Inflammatory macrophage treated with lipopolysaccharide for 4 hours (primary cell): ENCODE results near the gene NXPH4.

Source experiments
- DNase-seq: peaks from one replicate; pipeline ENCODE4 v3.0.0-alpha.2; 2020

NXPH4 gene

DNA sequence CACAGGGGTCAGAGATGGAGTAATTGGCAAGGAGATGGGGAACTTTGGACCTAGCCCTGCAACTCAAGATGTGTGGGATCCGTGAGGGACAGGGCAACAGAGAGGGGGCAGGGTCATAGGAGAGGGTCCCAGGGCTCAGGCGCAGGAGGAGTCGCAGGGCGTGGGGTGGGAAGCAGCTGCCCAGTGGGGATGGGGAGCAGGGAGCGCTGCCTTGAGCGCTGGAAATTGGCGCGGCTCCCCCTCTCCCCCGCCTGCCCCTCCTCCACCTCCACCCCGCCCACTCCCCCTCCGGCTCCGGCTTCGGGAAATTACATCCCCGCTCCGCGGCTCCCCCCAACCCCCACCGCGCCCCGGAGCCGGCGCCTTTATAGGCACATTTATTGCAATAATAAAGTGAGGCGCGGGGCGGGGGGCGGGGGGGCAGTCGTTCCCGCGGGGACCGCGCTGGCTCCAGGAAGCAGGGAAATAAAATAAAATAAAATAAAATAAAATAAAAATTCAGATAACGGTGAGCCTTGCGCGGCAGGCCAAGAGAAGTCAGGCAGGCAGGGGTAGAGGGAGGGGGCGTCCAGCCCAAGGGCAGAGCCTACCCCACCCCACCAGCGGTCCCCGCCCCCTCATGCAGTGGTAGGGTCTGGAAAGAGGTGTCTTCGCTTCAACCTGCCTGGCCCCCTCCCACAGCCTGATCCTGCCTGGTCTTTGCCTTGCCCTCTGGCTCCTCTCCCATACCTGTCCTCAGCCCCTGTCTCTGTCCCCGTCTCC is 3.6 kb downstream of the NXPH4 start:
- DNase-seq, result no peak

DNA sequence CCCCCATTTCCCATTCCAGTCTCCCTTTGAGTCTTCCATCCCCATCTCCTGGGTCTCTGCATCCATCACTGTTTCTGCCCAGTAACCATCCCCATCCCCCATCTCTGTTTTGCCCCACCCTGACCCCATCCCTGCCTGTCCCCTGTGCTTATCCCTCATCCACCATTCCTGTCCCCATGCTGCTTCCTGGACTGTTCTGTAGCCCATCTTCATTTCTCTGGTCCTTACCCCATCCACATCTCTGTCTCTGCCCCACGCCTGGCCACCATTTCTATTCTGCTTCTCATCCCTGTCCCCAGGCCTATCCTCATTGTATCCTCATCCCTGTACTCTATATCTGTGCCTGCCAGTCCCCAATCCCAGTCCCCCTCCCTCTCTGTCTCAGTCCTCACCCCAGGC is 4.2 kb downstream of the NXPH4 start:
- no peak for DNase-seq

DNA sequence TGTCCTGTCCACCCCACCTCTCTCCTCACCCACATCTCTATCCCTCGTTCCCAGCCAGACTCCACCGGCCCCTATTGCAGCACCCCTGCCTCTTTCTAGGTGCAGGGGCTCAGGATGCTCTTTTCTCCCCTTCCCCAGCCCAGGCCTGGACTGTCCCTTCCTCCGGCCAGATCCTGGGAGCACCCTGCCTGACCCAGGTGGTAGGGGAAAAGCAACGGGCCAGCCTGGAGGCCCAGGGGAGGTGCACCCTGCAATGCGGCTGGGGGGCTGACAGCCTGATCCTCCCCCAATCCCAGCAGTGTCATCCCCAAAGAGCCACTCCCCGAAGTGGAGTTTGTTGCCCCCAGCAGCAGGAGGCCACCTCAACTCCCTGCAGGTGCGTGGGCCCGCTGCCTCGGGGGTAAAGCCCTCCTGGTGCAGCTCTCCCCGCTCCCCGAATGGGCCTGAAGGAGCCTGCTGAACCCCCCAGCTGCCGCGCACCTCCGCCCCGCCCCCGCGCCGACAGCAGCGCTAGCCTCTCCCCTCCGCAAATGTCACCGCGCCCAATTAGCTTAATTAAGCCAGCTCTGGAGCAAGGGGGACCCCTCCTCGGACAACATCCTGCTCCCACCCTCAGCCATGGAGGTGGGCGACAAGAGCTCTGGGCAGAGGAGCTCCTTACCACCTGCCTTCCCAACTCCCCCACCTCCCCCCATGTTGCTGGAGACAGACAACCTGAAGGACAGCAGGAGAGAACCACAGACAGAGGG is 4.7 kb downstream of the NXPH4 start:
- no peak for DNase-seq

DNA sequence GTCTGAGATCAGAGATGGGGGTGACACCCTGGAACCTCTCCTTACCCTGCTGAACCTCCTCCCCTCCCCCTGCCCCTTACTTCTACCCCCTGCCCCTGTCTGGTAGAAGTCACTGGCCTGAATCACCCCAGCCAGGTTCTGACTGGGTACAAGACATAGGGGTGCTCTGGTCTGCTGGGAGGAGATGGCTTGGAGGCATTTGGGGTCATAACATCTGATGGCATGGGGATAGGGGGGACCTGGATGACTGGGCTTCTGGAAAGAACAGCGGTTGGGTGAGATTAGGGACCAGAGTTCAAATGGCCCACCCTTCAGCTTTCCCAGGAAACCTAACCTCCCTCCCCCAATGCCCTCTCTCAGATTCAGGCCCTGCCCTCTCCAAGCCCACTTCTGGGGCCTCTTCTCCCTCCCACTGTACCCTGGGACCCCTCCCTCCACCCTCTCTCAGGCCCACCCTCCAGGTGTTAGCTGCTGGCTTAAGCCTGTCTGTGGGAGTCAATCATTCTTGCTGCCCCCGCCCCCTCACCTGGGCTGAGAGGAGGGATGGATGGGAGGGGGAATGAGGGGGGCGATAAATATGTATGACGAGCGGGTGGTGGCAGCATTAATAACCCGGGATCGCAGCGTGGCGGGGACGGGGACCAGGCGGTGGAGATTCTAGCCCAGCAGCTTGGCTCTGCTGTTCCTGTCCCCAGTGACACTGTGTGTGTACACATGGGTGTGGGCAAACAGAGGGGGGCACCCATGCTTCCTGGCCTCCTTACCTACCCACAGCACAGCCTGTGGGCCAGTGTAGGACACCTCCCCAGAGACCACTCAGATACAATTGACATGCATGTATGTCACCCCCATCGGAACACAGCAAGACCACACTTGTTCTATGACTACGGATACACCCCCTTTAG is 5.9 kb downstream of the NXPH4 start:
- DNase-seq, result no peak

DNA sequence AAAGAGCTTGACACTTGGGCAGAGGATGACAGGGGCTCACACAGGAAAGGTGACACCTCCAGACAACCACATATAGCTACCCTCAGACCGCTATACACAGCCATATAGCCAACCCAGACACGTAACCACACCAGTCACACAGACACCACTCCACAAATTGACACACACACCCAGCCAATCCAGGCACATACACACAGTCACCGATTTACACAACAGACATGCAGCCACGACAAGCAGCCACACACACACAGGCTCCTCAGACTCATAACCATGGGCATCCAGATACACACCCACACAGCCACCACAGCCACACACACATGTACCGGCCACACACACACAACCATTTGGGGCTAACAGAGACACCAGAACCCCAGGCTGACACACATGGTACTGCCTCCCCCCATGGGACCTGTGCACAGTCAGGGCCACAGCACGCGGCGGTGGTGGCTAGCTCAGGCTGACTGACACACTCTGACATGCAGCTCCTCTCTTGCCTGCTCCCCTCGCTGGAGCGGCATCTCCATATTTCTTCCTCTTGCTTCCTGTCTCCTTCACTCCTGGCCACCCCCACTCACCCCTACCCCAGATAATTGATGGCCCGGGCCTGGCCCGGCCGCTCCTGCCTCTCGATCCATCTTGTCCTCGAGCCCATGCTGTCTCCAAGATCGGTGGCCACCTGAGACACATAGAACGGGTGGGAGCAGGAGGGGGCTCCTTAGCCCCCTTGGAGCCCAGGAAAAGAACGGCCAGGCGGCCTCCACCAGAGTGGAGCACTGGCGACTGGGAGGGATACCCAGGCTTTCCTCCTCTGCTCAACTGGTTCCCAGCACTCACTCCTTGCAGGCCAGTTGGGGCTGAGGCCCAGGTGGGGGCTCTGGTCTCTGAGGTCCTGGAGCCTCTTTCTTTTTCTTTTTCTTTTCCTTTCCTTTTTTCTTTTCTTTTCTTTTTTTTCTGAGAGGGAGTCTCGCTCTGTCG is 6.9 kb downstream of the NXPH4 start:
- no peak for DNase-seq

DNA sequence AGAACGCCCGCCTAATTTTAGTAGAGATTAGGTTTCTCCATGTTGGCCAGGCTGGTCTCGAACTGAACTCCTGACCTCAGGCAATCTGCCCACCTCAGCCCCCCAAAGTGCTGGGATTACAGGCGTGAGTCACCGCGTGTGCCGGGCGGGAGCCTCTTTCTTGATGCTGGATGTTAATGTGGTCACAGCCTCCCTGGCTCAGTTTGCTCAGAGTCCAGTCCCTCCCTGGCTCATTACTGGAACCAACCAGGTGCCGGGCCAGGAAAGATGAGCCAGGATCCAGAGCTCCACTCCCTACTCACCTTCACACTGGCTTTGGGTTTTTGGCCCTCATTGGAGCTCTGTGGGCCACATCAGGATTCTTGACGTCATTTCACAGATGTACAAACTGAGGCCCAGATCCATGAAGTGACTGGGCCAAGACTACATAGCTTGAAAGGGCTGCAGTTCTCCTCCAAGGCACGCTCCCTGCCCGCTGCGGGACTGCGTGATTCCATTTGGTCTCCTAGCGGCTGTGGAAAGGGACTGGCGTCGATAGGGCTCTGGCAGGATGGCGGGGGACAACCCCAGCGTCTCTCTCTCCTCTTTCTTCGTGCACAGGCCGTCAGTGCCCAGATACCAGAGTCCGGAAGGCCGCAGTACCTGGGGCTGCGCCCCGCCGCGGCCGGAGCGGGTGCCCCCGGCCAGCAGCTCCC is 7.8 kb downstream of the NXPH4 start:
- no peak for DNase-seq

DNA sequence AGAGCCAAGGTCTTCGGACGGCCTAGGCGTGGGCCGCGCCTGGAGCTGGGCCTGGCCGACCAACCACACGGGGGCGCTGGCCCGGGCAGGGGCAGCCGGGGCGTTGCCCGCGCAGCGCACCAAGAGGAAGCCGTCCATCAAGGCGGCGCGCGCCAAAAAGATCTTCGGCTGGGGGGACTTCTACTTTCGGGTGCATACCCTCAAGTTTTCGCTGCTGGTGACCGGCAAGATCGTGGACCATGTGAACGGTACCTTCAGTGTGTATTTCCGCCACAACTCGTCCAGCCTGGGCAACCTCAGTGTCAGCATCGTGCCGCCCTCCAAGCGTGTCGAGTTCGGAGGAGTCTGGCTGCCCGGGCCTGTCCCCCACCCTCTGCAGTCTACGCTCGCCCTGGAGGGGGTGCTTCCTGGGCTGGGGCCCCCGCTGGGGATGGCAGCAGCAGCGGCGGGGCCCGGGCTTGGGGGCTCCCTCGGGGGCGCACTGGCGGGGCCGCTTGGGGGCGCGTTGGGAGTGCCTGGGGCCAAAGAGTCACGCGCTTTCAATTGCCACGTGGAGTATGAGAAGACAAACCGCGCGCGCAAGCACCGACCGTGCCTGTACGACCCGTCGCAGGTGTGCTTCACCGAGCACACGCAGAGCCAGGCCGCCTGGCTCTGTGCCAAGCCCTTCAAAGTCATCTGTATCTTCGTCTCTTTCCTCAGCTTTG is 8.5 kb downstream of the NXPH4 start:
- peak; percentile 74 for DNase-seq

DNA sequence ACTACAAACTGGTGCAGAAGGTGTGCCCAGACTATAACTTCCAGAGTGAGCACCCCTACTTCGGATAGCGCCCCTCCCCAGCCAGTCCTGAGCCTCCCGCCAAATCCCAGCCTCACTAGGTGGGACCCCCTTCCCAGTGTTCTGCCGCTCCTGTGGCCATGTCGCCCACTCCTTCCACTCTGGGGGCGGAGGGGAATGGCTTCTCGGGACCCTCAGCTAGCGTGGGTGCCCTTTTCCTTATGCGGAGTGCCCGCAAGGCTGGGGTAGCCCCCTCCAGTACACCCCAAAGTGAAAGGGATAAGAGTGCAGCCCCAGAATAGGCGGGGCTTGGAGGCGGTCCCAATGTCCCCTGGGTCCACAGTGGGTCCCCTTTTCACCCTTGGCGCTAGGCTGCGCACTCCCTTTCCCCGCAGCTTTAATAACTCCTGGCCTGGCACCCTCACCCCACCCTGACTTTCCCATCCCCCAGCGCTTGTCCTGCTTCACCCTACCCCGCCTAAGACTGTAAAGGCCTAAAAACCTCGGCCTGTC is 9.2 kb downstream of the NXPH4 start:
- no peak for DNase-seq

DNA sequence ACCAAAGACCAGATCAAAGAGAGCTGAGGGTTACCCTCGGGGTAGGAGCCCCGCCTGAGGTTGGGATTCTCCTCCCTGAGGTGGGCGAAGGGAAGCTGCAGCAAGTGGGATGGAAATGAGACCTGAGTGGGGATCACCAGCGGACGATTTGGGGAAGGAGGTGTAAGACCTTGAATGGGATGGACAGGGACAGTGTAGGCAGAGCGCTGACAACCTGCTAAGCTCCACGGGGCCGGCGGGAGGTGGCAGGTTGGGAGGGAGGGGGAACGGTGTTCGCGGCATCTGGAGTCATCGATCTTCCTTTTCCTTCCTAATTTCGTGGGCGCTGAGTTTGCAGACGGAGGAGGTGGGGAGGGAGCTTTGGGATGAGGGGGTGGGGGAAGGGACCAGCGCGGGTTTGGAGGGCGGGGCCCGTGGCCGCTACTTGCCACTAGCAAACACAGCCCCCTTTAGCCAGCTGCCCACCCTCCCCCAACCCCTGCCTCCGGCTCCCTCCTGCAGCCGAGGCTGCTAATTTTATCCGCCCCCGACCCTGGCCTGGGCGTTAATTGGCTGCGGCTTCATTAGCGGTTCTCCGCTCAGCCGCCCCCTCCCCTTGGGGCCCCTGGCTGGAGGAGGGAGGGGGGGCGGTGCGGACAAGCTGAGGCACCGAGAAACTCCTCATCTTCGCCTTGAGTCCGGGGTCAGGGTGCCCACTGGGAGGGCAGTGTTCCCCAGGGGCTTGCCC is 10.2 kb downstream of the NXPH4 start:
- no peak for DNase-seq

DNA sequence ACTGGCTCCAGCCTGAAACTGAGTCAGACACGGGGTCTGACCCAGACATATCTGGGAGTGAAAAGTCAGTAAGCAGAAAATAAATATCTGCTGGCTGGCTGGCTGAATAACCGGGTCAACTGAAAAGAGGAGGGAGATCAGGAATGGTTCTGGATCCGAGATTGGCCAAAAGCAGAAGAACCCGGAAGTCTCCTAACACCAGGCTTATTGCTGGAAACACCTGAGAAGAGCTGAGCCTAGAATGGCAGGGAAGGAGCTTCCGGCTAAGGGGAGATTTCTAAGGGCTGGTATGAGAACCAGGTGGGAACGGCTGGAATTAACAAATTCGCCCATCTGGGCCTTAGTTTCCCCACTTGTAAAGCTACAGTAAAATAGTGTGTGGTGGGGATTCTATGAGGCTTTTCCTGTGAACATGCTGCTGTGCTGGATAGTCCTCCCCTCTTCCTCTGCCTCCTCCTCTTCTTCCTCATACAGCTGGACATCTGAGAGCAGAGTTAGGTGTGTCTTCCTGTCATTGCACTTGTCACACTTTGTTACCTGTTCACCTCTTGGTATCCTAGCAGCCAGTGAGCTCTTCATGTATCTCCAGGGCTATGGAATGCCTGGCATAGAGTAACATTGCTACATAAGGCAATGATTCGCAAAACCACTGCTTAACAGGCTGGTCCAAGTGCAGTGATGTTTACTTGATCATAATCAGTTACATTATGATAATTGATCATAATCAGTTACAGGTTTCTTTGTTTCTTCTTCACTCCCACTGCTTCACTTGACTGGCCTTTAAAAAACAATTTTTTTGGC is 10.9 kb downstream of the NXPH4 start:
- no peak for DNase-seq

DNA sequence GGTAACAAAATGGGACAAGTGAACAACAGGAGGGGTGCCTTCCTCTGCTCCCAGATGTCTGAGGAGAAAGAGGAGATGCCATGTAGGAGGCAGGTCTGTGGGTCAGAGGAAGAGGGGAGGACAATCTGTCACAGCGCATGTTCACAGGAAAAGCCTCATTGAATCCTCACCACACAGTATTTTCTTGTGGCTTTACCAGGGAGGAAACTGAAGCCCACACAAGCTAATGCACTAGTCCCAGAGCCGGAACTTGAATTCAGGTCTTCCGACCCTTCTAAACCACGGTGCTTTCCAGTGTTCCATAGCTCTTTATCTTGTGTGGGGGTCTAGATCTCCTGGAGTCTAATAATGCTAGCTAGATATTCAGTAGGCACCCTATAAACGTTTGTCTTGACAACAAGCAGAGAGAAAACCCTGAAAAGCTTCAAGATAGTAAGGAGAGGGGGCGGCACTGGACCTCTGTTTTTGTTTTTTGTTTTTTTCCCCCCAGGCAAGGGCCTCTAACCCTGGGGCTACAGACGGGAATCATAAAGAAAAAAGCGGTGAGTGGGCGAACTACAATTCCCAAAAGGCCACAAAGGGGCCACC is 12.5 kb downstream of the NXPH4 start:
- DNase-seq, result peak; percentile 45

DNA sequence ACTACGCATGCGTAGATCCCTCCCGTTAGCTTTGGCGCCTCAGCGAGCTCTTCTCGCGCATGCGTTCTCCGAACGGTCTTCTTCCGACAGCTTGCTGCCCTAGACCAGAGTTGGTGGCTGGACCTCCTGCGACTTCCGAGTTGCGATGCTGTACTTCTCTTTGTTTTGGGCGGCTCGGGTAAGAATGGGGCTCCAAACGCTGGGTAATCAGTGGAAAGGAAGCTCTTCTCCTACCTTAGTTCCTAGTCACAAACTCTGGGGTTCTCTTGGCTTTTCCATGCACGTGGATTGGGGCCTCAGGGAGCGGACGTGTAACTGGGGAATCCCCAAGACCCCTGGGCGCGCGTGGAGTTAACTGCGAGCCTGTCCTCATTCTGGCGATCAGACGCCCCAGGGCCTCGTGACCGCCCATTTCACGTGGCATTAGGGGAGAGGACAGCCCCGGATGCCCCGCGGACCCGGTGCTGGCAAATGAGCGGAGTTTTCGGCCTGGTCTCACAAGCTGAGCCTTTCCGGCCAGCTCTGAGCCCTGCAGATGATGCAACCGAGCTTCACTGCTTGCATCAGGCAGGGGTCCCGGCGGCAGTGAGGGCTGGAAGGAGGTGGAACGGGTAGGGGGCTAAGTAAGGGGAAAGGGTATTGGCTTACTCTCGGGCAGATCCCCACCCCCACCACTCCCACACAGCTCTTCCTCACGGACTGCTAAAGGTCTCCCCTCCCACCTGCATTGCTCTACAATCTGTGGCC is 13.2 kb downstream of the NXPH4 start, which contains the start of gene SHMT2:
SHMT2 (plus strand) TSS at position 78 of the 747 bp plus-strand sequence; CDS start at position 146, 68 bp downstream.
- peak; percentile 98 for DNase-seq

DNA sequence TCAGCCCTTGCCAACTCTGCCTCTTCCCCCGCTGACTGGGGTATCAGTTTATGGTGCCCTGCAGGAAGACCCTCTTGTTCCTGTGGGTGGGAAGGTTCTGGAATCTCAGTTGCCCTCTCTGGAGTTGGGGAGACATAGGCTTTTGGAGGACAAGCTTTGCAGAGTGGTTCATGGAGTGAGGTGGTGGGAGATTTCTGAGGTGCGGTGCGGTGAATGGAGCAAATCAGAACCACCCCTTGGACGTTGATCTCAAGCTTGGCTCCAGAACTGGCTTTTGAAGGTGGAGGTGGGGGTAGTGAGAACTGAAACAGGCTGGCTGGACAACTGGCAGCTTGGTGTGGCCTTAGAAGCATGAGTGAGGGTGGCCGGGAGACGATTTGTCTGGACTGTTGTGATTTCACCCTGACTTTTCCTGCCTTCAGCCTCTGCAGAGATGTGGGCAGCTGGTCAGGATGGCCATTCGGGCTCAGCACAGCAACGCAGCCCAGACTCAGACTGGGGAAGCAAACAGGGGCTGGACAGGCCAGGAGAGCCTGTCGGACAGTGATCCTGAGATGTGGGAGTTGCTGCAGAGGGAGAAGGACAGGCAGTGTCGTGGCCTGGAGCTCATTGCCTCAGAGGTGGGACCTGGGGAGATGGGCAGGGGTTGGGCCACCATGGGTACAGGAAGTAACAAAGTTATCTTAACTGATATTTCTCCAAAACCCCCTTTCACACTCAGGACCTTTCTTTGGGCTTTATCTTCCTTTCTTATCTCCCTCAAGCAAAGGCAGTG is 14.0 kb downstream of the NXPH4 start:
- no peak for DNase-seq

DNA sequence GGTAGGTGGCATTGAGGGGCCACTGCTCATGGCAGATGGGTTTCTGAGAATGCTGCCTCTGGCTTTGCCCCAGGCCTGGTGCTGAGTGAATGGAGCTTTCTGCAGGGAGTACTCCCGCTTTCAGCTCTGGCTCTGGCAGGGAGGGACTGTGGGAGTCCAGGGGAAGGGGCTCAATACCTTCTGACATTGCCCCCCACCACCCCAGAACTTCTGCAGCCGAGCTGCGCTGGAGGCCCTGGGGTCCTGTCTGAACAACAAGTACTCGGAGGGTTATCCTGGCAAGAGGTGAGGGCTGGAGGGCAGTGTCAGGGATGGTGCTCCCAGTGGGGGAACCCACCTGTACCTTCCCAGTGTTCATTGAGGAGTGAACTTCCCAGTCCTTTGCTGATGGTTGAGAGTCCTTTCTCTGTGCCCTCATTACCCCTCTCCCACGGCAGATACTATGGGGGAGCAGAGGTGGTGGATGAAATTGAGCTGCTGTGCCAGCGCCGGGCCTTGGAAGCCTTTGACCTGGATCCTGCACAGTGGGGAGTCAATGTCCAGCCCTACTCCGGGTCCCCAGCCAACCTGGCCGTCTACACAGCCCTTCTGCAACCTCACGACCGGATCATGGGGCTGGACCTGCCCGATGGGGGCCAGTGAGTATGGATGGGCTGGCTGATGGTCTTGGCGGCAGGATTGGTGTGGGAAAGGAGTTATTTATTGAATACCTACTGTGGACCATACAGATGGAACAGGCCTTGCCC is 14.9 kb downstream of the NXPH4 start:
- no peak for DNase-seq

DNA sequence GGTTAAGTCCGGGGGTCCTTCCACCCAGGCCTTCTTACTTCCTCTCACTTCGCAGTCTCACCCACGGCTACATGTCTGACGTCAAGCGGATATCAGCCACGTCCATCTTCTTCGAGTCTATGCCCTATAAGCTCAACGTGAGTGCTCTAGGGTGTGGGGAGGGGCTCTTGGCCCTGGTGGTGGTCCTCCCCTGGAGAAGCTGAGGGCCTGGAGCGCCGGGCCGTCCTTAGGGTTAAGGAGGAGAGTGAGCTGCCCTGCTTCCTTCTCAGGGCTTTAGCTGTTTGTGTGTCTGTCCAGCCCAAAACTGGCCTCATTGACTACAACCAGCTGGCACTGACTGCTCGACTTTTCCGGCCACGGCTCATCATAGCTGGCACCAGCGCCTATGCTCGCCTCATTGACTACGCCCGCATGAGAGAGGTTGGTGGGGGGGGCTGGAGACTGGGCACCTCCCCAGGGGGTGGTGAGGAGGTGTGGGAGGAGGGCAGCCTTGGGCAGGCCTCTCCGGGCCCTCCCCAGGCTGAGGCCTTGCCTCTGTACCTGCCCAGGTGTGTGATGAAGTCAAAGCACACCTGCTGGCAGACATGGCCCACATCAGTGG is 15.7 kb downstream of the NXPH4 start:
- DNase-seq, result no peak
